GM19452 (cell line): ENCODE measurements around the gene ADNP.

Experiments used
- ATAC-seq: cut with Tn5 transposase; IDR thresholded peaks from one replicate; pipeline ENCODE4 v1.9.1; 2021; ENCODE audit not compliant: unreplicated experiment

Gene ADNP

GRCh38 chr20:50932691-50933280, 1.5 kb upstream of the ADNP start:
- ATAC-seq: no peak

- no peak for ATAC-seq
Observed at GRCh38 chr20:50932016-50932485, 814 bp upstream of the ADNP start.

GRCh38 chr20:50930976-50931305, 296 bp downstream of the ADNP start:
- no peak for ATAC-seq

GRCh38 chr20:50930139-50930975, 880 bp downstream of the ADNP start:
- ATAC-seq: no peak

GRCh38 chr20:50929299-50930138, 1.7 kb downstream of the ADNP start:
- ATAC-seq: peak; percentile 60

GRCh38 chr20:50928469-50928868, 2.8 kb downstream of the ADNP start:
- ATAC-seq: no peak

- ATAC-seq: no peak
Observed at GRCh38 chr20:50926530-50926929, 4.7 kb downstream of the ADNP start.

GRCh38 chr20:50924261-50924920, 6.8 kb downstream of the ADNP start:
- ATAC-seq: no peak

- ATAC-seq: no peak
Observed at GRCh38 chr20:50921803-50922501, 9.3 kb downstream of the ADNP start.

GRCh38 chr20:50920997-50921396, 10.2 kb downstream of the ADNP start:
- ATAC-seq: no peak

GRCh38 chr20:50919567-50919966, 11.7 kb downstream of the ADNP start:
- no peak for ATAC-seq

- no peak for ATAC-seq
Observed at GRCh38 chr20:50918403-50918802, 12.8 kb downstream of the ADNP start.

GRCh38 chr20:50916934-50917333, 14.3 kb downstream of the ADNP start:
- no peak for ATAC-seq

- ATAC-seq: no peak
Observed at GRCh38 chr20:50916257-50916656, 15.0 kb downstream of the ADNP start.

- ATAC-seq: no peak
Observed at GRCh38 chr20:50915424-50915823, 15.8 kb downstream of the ADNP start.

GRCh38 chr20:50913690-50914375, 17.4 kb downstream of the ADNP start:
- no peak for ATAC-seq

- ATAC-seq: no peak
Observed at GRCh38 chr20:50911716-50912115, 19.5 kb downstream of the ADNP start.

GRCh38 chr20:50911030-50911429, 20.2 kb downstream of the ADNP start:
- no peak for ATAC-seq

GRCh38 chr20:50909413-50909812, 21.8 kb downstream of the ADNP start:
- no peak for ATAC-seq

- ATAC-seq: no peak
Observed at GRCh38 chr20:50904067-50904570, 27.1 kb downstream of the ADNP start.
